SK-N-SH treated with all-trans-retinoic acid at 6 μM for 48 hours (cell line): ENCODE results near the gene ARHGAP12.

ENCODE experiments used
- CSDC2 ChIP-seq: fragments of 250-450 bp; sonication (Bioruptor Pico); IDR thresholded peaks from 2 replicates; pipeline ENCODE4 v1.5.0; 2020; ENCODE audit warnings: mild to moderate bottlenecking, moderate library complexity
- ZFP30 ChIP-seq: fragments of 450-650 bp; formaldehyde crosslinking; IDR thresholded peaks from 2 replicates; pipeline ENCODE4 v1.5.0; 2022; ENCODE audit warnings: mild to moderate bottlenecking, moderate library complexity

GRCh38 chr10:31761156-31761555 is 167.5 kb downstream of the ARHGAP12 start:
- TF ChIP-seq CSDC2 (no peak), ZFP30 (CRISPR knock-in tag) (no peak)
